IMR-90 (cell line): ENCODE measurements around the gene P2RX5. TPM values are rescaled to one million over a fixed set of nuclear protein-coding genes. Genes with fewer than 3 reads are reported as not detected.

Experiments used
- ATAC-seq: fragments of 200-7000 bp; cut with Tn5 transposase; 2 replicates; pipeline ENCODE4 v1.9.1; 2020; ENCODE audit warnings: low read depth, mild to moderate bottlenecking, moderate library complexity
- BruUV-seq: library from RNA; stranded (reverse); fragments of 400-500 nt; replicated peaks from 2 replicates; lab custom pipeline; 2021; lab: Mats Ljungman, UMichigan
- CTCF ChIA-PET: fragments of 300-600 bp; formaldehyde crosslinking; extraction: SDS; loops from one replicate; lab custom pipeline; 2021; ENCODE audit warnings: antibody characterized with exemption; lab: Yijun Ruan, JAX
- POLR2A ChIA-PET: fragments of 300-600 bp; sonication (Branson Sonifier 250); formaldehyde crosslinking; loops from one replicate; lab custom pipeline; 2022; ENCODE audit warnings: antibody characterized with exemption; ENCODE audit not compliant: unreplicated experiment; lab: Charles Lee
- DNase-seq: peaks from one replicate; pipeline ENCODE4 v3.0.0; 2013
- H2AFZ ChIP-seq: replicated peaks from 2 replicates; pipeline ENCODE3; 2013; ENCODE audit warnings: low read length, mild to moderate bottlenecking; ENCODE audit not compliant: poor library complexity
- H2AK5ac ChIP-seq: 2 replicates; pipeline ENCODE4 v1.6.1; 2013; ENCODE audit warnings: low read depth, low read length, inconsistent platforms
- H2AK9ac ChIP-seq: replicated peaks from 2 replicates; pipeline ENCODE3; 2013; ENCODE audit warnings: mild to moderate bottlenecking, low read depth, low read length, moderate library complexity; ENCODE audit not compliant: poor library complexity
- H2BK120ac ChIP-seq: 2 replicates; pipeline ENCODE4 v1.6.1; 2013; ENCODE audit warnings: low read depth, low read length, inconsistent platforms
- H2BK15ac ChIP-seq: 3 replicates; pipeline ENCODE4 v1.6.1; 2013; ENCODE audit warnings: low read depth, low read length, inconsistent platforms
- H2BK20ac ChIP-seq: 2 replicates; pipeline ENCODE4 v1.6.1; 2013; ENCODE audit warnings: low read depth, mild to moderate bottlenecking, inconsistent platforms, low read length, moderate library complexity
- H2BK5ac ChIP-seq: 2 replicates; pipeline ENCODE4 v1.6.1; 2013; ENCODE audit warnings: mild to moderate bottlenecking, low read depth, low read length, inconsistent platforms; ENCODE audit not compliant: poor library complexity, severe bottlenecking
- H3K14ac ChIP-seq: replicated peaks from 2 replicates; pipeline ENCODE4 v1.6.1; 2013; ENCODE audit warnings: low read depth, low read length, inconsistent platforms
- H3K18ac ChIP-seq: 2 replicates; pipeline ENCODE4 v1.6.1; 2013; ENCODE audit warnings: low read depth, low read length, control low read depth
- H3K23ac ChIP-seq: 2 replicates; pipeline ENCODE4 v1.6.1; 2013; ENCODE audit warnings: low read depth, low read length, inconsistent platforms
- H3K27ac ChIP-seq: 2 replicates; pipeline ENCODE4 v1.5.1; 2013; ENCODE audit warnings: mild to moderate bottlenecking, control low read depth, low read length; ENCODE audit not compliant: insufficient read depth
- H3K27me3 ChIP-seq: 2 replicates; pipeline ENCODE4 v1.6.1; 2013; ENCODE audit warnings: low read length; ENCODE audit not compliant: control insufficient read depth, insufficient read depth
- H3K36me3 ChIP-seq: 2 replicates; pipeline ENCODE4 v1.6.1; 2013; ENCODE audit warnings: low read length, mixed read lengths; ENCODE audit not compliant: control insufficient read depth, insufficient read depth
- H3K4ac ChIP-seq: 2 replicates; pipeline ENCODE4 v1.6.1; 2013; ENCODE audit warnings: low read depth, low read length, inconsistent platforms
- H3K4me1 ChIP-seq: 2 replicates; pipeline ENCODE4 v1.6.1; 2013; ENCODE audit warnings: low read length, mixed read lengths; ENCODE audit not compliant: control insufficient read depth, insufficient read depth
- H3K4me2 ChIP-seq: 2 replicates; pipeline ENCODE4 v1.6.1; 2013; ENCODE audit warnings: low read depth, mild to moderate bottlenecking, control low read depth, low read length, moderate library complexity
- H3K4me3 ChIP-seq: 2 replicates; pipeline ENCODE4 v1.5.1; 2013; ENCODE audit warnings: low read depth, mild to moderate bottlenecking, control low read depth, low read length, moderate library complexity; ENCODE audit not compliant: insufficient read depth
- H3K56ac ChIP-seq: 2 replicates; pipeline ENCODE4 v1.6.1; 2013; ENCODE audit warnings: low read length, inconsistent platforms; ENCODE audit not compliant: insufficient read depth; ENCODE audit errors: extremely low read depth
- H3K79me1 ChIP-seq, 2 experiments: 2 replicates each; pipeline ENCODE4 v1.6.1; 2013; ENCODE audit warnings: low read length in 2 of 2, inconsistent platforms in 1 of 2, low read depth in 1 of 2
- H3K9ac ChIP-seq: 2 replicates; pipeline ENCODE4 v1.6.1; 2013; ENCODE audit warnings: low read depth, low read length, control low read depth
- H3K9me1 ChIP-seq: 2 replicates; pipeline ENCODE4 v1.6.1; 2013; ENCODE audit warnings: low read length, inconsistent platforms; ENCODE audit not compliant: insufficient read depth
- H3K9me3 ChIP-seq: 2 replicates; pipeline ENCODE4 v1.6.1; 2013; ENCODE audit warnings: low read length; ENCODE audit not compliant: control insufficient read depth, insufficient read depth
- H4K20me1 ChIP-seq: 2 replicates; pipeline ENCODE4 v1.6.1; 2013; ENCODE audit warnings: low read length, inconsistent platforms; ENCODE audit not compliant: insufficient read depth
- H4K5ac ChIP-seq: 2 replicates; pipeline ENCODE4 v1.6.1; 2013; ENCODE audit warnings: mild to moderate bottlenecking, low read depth, low read length, control low read depth
- H4K8ac ChIP-seq, 2 experiments: 2 replicates each; pipeline ENCODE4 v1.6.1; 2013; ENCODE audit warnings: low read depth in 2 of 2, low read length in 2 of 2, control low read depth in 1 of 2, inconsistent platforms in 1 of 2
- H4K91ac ChIP-seq: 2 replicates; pipeline ENCODE4 v1.6.1; 2013; ENCODE audit warnings: low read depth, low read length, inconsistent platforms; ENCODE audit not compliant: insufficient read depth
- BHLHE40 ChIP-seq: fragments of 150-350 bp; IDR thresholded peaks from 2 replicates; pipeline ENCODE4 v1.6.1; 2016; ENCODE audit warnings: mild to moderate bottlenecking, low read depth, low read length
- CEBPB ChIP-seq: IDR thresholded peaks from 2 replicates; pipeline ENCODE4 v1.6.1; 2012; ENCODE audit warnings: low read depth, low read length, improper control_type of control experiment
- WGBS, 2 experiments: methylation state at CpG; one replicate each; pipeline versions ENCODE4 v1.1.5 to v1.1.7; 2013; ENCODE audit warnings: missing lambda C conversion rate in 2 of 2; ENCODE audit not compliant: insufficient read length in 1 of 2; ENCODE audit errors: extremely low coverage in 2 of 2; 5-methylcytosine and 5-hydroxymethylcytosine counted together
- dilution Hi-C: fragments of 300-500 bp; cut with HindIII; formaldehyde crosslinking; loops from one replicate; pipeline ENCODE4 v1.14.3; 2018; ENCODE audit warnings: low sequenced_read_pairs; ENCODE audit not compliant: unreplicated experiment
- in situ Hi-C: fragments of 300-500 bp; cut with MboI; formaldehyde crosslinking; loops from 3 replicates; pipeline ENCODE4 v1.14.3; 2019; ENCODE audit warnings: low sequenced_read_pairs, inconsistent platforms, mixed read lengths
- intact Hi-C: fragments of 100-400 bp; cut with micrococcal nuclease; formaldehyde crosslinking; loops from 2 replicates; pipeline ENCODE4 v1.10.0; 2022
- polyA plus RNA-seq, 3 experiments: library from polyadenylated mRNA; depleted of rRNA; stranded (reverse); fragments of >200 nt; gene quantifications; 2 replicates each; pipeline ENCODE4 v1.2.3, GENCODE V29; 2012; ENCODE audit warnings: low replicate concordance in 1 of 3
- total RNA-seq: library from RNA; depleted of rRNA; stranded (reverse); fragments of >200 nt; gene quantifications from 2 replicates; pipeline ENCODE4 v1.2.3, GENCODE V29; 2012

Gene P2RX5
- total and polyA plus RNA-seq, 2 of the 4 experiments (the other 2 are of a cell fraction): 1.8 to 3.7 TPM

GRCh38 chr17:3636908-3637373 is 59.0 kb downstream of the P2RX5 start:
- H4K8ac ChIP-seq: peak overlapping the region in 1 of 2 experiments; percentile 64; a peak in 1 of 4 replicates
- H3K56ac ChIP-seq: no peak overlapping the region
- peak overlapping the region; percentile 96 for H3K4me2 ChIP-seq
- H2AFZ ChIP-seq: peak overlapping the region; percentile 99
- H3K36me3 ChIP-seq: peaks cover 6% of the 10 kb centered on the region; the same call in 1 of the 2 replicates
- H2AK9ac ChIP-seq: peak overlapping the region; percentile 83
- no peak overlapping the region for H2BK120ac ChIP-seq
- BruUV-seq: no TSS peak
- H2BK15ac ChIP-seq: no peak overlapping the region
- dilution Hi-C loops (no loop called here), intact Hi-C loops (loop anchor here (5.0 kb wide), 1 partner anchor 100 kb away; no protein-coding TSS in a partner anchor), in situ Hi-C loops (no loop called here)
- H3K14ac ChIP-seq: no peak overlapping the region
- H3K23ac ChIP-seq: 0 out of 2 replicates have a peak overlapping the region, but pooled peaks have one; percentile 68
- TF ChIP-seq CEBPB (no peak), BHLHE40 (peak; percentile 8; the same call in 1 of the 2 replicates)
- peak; percentile 0 for ATAC-seq
- H3K9me1 ChIP-seq: peaks cover 8% of the 10 kb centered on the region; the same call in 1 of the 2 replicates
- H3K18ac ChIP-seq: no peak overlapping the region
- H3K27ac ChIP-seq: peak overlapping the region; percentile 93
- WGBS, 2 experiments: 0% methylated on average over 5 of the region's 31 CpGs; no CpG with 5 or more reads in 1 of the 2 experiments
- H3K9ac ChIP-seq: peak overlapping the region; percentile 84
- CTCF ChIA-PET: interaction anchor here (2.5 kb wide), 1 partner anchor 11 kb away, joined by 10 read pairs; no protein-coding TSS in a partner anchor
- H3K27me3 ChIP-seq: no peaks in the 10 kb centered on the region
- H4K5ac ChIP-seq: no peak overlapping the region
- H3K79me1 ChIP-seq: peaks cover 14 to 42% of the 10 kb centered on the region in 2 experiments
- no peak for DNase-seq
- H3K4me3 ChIP-seq: peak overlapping the region; percentile 75
- no peak overlapping the region for H2BK20ac ChIP-seq
- H3K4me1 ChIP-seq: peaks cover 6% of the 10 kb centered on the region
- H3K9me3 ChIP-seq: no peaks in the 10 kb centered on the region
- no peak overlapping the region for H4K91ac ChIP-seq
- peak overlapping the region; percentile 81; the same call in 1 of the 2 replicates for H3K4ac ChIP-seq
- POLR2A ChIA-PET: no interaction called here
- no peak overlapping the region for H2BK5ac ChIP-seq
- H4K20me1 ChIP-seq: peaks cover 3% of the 10 kb centered on the region
- no peak overlapping the region for H2AK5ac ChIP-seq
